Vagina (tissue), 2 donors: ENCODE results near the gene LRRC47.

ENCODE experiments used
- POLR2A ChIP-seq, 2 donors: fragments of 450-650 bp; IDR thresholded peaks; one replicate each; pipeline ENCODE4 v1.6.1; 2017; ENCODE audit warnings: antibody characterized with exemption in 2 of 2, mild to moderate bottlenecking in 2 of 2, moderate library complexity in 2 of 2
- POLR2AphosphoS5 ChIP-seq, 2 donors: sonication (generic); formaldehyde crosslinking; IDR thresholded peaks; one replicate each; pipeline ENCODE4 v1.9.0; 2017; ENCODE audit warnings: antibody characterized with exemption in 2 of 2, mild to moderate bottlenecking in 2 of 2, low read depth in 1 of 2; ENCODE audit not compliant: insufficient read depth in 1 of 2
- TF ChIP-seq, protein P1 (sequence below), 3 experiments: fragments of 450-650 bp in 2 of 3; fragments of 200-600 bp in 1 of 3; sonication (generic) in 1 of 3; IDR thresholded peaks; one replicate each; pipeline ENCODE4 v1.5.1; 2017 to 2019; ENCODE audit warnings: antibody characterized with exemption in 3 of 3, mild to moderate bottlenecking in 2 of 3, moderate library complexity in 2 of 3

DNA sequence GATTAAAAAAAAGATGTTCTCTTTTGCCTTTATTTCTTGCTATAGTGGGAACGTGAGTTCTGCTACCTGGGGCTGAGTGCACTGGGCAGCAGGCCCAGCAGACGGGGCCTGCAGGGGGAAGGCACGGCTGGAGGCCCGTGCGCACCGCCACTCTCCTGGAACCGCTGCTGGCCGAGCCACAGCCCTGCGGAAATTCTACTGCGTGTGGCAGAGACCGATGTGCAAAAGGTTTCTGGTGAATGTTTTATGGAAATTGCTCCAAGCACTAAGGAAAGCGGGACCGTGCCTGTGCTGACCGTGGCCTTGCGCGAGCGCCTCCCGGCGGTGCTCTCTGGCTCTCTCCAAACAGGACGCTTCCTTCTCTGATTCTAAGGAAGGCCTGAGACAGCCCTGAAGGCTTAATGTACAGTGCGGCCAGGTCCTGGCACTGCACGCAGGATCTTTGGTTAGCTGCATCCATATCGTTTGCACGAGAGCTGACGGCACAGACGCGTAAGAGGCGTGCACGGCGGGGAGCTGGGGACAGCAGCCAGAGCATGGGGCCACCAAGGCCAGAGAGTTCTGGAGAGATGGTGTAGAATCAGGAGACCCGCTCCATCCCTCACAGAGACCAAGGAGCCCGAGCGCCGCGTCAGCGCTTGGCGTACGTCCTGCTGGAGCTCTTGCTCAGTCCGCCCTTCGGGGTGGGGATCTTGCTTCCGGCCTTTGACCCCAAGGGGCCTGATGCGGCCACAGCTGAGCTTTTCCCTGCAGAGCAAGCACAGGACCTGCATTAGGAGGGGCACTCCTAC, 18.7 kb upstream of the LRRC47 start:
- TF ChIP-seq, protein P1, sequence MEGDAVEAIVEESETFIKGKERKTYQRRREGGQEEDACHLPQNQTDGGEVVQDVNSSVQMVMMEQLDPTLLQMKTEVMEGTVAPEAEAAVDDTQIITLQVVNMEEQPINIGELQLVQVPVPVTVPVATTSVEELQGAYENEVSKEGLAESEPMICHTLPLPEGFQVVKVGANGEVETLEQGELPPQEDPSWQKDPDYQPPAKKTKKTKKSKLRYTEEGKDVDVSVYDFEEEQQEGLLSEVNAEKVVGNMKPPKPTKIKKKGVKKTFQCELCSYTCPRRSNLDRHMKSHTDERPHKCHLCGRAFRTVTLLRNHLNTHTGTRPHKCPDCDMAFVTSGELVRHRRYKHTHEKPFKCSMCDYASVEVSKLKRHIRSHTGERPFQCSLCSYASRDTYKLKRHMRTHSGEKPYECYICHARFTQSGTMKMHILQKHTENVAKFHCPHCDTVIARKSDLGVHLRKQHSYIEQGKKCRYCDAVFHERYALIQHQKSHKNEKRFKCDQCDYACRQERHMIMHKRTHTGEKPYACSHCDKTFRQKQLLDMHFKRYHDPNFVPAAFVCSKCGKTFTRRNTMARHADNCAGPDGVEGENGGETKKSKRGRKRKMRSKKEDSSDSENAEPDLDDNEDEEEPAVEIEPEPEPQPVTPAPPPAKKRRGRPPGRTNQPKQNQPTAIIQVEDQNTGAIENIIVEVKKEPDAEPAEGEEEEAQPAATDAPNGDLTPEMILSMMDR (IDR thresholded peaks at IDR 0.05) = no peak
- TF ChIP-seq POLR2AphosphoS5 (IDR thresholded peaks at IDR 0.05; ENCODE audit: insufficient read depth in 1 of 2, low read depth in 1 of 2) (no peak), POLR2A (IDR thresholded peaks at IDR 0.05) (no peak)
